OCI-LY1 (cell line): Measurements from ENCODE around the gene DNAH17.

Experiments used
- H2AFZ ChIP-seq: fragments of 200-600 bp; sonication (generic), shearing (Covaris generic); 2 replicates; pipeline ENCODE4 v1.6.0; 2014; ENCODE audit warnings: antibody characterized with exemption, mild to moderate bottlenecking, low read length
- H3F3A ChIP-seq: fragments of 200-600 bp; sonication (generic), shearing (Covaris generic); 2 replicates; pipeline ENCODE4 v1.6.0; 2014; ENCODE audit warnings: mild to moderate bottlenecking, antibody characterized with exemption, low read length, moderate library complexity; ENCODE audit not compliant: insufficient read depth
- H3K27ac ChIP-seq: fragments of 200-600 bp; sonication (generic); 2 replicates; pipeline ENCODE4 v1.5.1; 2014; ENCODE audit warnings: low read length, mixed run types, mild to moderate bottlenecking, low read depth; ENCODE audit not compliant: poor library complexity, severe bottlenecking
- H3K27me3 ChIP-seq: fragments of 200-600 bp; sonication (generic); 2 replicates; pipeline ENCODE4 v1.6.0; 2014; ENCODE audit warnings: antibody characterized with exemption, mild to moderate bottlenecking, low read length, moderate library complexity; ENCODE audit not compliant: insufficient read depth
- H3K36me3 ChIP-seq: fragments of 200-600 bp; sonication (generic); 2 replicates; pipeline ENCODE4 v1.6.1; 2014; ENCODE audit warnings: mild to moderate bottlenecking, antibody characterized with exemption, low read length, moderate library complexity, mixed read lengths; ENCODE audit not compliant: insufficient read depth
- H3K4me1 ChIP-seq: fragments of 200-600 bp; sonication (generic); 2 replicates; pipeline ENCODE4 v1.5.1; 2014; ENCODE audit warnings: mild to moderate bottlenecking, low read length, moderate library complexity; ENCODE audit not compliant: insufficient read depth, severe bottlenecking
- H3K4me2 ChIP-seq: fragments of 200-600 bp; sonication (generic), shearing (Covaris generic); 2 replicates; pipeline ENCODE4 v1.6.1; 2014; ENCODE audit warnings: low read length
- H3K4me3 ChIP-seq: fragments of 200-600 bp; sonication (generic); 2 replicates; pipeline ENCODE4 v1.5.1; 2014; ENCODE audit warnings: low read length, low read depth, mild to moderate bottlenecking, mixed read lengths; ENCODE audit not compliant: poor library complexity, severe bottlenecking
- H3K79me2 ChIP-seq: fragments of 200-600 bp; shearing (Covaris generic); 2 replicates; pipeline ENCODE4 v1.6.1; 2016; ENCODE audit warnings: mixed run types, low read length, mixed read lengths; ENCODE audit not compliant: insufficient read depth
- H3K9ac ChIP-seq: fragments of 200-600 bp; sonication (generic), shearing (Covaris generic); 2 replicates; pipeline ENCODE4 v1.6.1; 2014; ENCODE audit warnings: mild to moderate bottlenecking, low read length, mixed read lengths
- H3K9me2 ChIP-seq: fragments of 200-600 bp; sonication (generic), shearing (Covaris generic); 2 replicates; pipeline ENCODE4 v1.6.1; 2014; ENCODE audit warnings: low read depth, mild to moderate bottlenecking, low read length, mixed read lengths
- H3K9me3 ChIP-seq: fragments of 200-600 bp; shearing (Covaris generic); 2 replicates; pipeline ENCODE4 v1.6.1; 2014; ENCODE audit warnings: low read length, mixed read lengths
- H4K20me1 ChIP-seq: fragments of 200-600 bp; sonication (generic), shearing (Covaris generic); 2 replicates; pipeline ENCODE4 v1.6.0; 2016; ENCODE audit warnings: mild to moderate bottlenecking, low read length; ENCODE audit not compliant: insufficient read depth
- EZH2 ChIP-seq: fragments of 200-600 bp; sonication (generic), shearing (Covaris generic); IDR thresholded peaks from 2 replicates; pipeline ENCODE4 v1.8.0; 2017; ENCODE audit warnings: borderline replicate concordance, mixed run types, mild to moderate bottlenecking, antibody characterized with exemption, low read length, moderate library complexity, mixed read lengths
- TF ChIP-seq, protein P1 (sequence below): fragments of 200-600 bp; sonication (generic), shearing (Covaris generic); IDR thresholded peaks from 2 replicates; pipeline ENCODE4 v1.5.1; 2017; ENCODE audit warnings: mild to moderate bottlenecking, antibody characterized with exemption, low read length, moderate library complexity, mixed read lengths

DNAH17 gene

DNA sequence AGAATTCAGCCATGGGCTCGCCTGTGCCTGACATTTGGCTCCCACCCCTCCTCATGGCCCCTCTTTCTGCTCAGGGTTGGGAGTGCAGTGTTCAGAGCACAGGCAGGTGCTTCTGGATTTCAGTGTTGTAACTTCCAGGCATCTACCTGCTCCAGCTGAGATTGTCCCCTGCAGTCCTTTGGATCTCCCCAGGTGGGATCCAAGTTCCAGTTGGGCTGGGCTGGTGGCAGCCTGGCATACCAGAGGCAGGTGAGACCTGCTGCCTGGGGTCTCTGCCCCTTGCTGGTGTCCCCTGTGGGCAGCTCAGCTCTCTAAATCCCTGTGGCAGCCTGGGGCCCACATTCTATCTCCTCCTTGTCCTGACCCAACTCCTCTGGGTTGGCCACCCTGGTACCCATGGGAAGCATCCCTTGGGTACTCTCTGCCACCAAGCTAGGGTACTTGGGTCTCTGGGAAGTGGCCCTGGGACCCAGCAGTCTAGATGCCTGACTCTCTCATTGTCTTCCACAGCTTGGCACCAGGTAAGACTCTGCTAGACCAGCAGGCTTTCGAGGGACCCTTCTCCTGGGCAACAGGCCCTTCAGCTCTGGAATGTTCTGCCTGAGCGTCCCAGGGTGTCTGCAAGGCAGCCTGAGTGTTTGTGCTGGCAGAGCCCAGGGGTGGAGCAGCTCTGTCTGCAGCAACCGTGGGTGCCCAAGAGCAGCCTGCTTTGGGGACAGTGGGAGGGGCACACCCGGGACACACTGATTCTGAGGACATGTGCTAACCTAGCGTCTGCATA is 42.5 kb downstream of the DNAH17 start:
- TF ChIP-seq EZH2, result no peak
- TF ChIP-seq, protein P1, sequence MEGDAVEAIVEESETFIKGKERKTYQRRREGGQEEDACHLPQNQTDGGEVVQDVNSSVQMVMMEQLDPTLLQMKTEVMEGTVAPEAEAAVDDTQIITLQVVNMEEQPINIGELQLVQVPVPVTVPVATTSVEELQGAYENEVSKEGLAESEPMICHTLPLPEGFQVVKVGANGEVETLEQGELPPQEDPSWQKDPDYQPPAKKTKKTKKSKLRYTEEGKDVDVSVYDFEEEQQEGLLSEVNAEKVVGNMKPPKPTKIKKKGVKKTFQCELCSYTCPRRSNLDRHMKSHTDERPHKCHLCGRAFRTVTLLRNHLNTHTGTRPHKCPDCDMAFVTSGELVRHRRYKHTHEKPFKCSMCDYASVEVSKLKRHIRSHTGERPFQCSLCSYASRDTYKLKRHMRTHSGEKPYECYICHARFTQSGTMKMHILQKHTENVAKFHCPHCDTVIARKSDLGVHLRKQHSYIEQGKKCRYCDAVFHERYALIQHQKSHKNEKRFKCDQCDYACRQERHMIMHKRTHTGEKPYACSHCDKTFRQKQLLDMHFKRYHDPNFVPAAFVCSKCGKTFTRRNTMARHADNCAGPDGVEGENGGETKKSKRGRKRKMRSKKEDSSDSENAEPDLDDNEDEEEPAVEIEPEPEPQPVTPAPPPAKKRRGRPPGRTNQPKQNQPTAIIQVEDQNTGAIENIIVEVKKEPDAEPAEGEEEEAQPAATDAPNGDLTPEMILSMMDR, result no peak
- Histone ChIP-seq H3K4me3 (no peak overlapping the region), H3K79me2 (no peaks in the 10 kb centered on the region), H3F3A (no peaks in the 10 kb centered on the region), H3K9ac (no peak overlapping the region), H3K36me3 (no peaks in the 10 kb centered on the region), H3K27ac (no peak overlapping the region), H3K4me2 (no peak overlapping the region), H3K9me2 (no peaks in the 10 kb centered on the region), H4K20me1 (no peaks in the 10 kb centered on the region), H2AFZ (no peak overlapping the region), H3K9me3 (no peaks in the 10 kb centered on the region), H3K27me3 (no peaks in the 10 kb centered on the region; the same call in 1 of the 2 replicates), H3K4me1 (no peaks in the 10 kb centered on the region)

DNA sequence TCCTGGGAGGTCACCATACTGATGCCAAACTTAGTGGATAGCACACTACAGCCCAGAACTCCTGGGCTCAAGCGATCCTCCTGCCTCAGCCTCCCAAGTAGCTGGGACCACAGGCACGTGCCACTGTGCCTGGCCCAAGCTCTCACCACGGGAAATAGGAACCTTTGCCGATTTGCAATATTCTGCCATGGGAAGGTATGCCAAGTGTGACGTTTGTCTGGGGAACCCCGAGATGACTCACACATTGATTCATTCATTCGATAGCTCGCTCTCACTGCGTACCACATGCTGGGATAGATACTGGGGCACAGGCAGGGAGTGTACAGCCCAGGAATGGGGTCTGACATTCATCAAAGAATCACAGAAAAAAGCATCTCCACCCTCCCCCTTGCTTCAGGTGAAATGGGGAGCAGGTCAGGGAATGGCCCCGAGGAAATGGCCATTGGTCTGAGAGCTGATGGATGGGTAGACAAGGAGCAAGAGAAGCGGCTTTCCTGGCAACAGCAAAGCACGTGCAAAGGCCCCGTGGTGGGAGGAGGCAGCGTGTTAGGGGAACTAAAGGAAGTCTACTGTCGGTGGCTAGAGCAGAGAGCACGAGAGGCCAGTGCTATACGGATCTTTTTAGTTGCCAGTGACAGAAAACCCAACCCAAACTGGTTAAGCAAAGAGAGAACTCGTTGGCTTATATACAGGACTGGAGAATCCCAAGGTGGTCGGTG is 44.1 kb downstream of the DNAH17 start:
- Histone ChIP-seq H3K9me2 (no peaks in the 10 kb centered on the region), H3K4me2 (no peak overlapping the region), H3K4me1 (no peaks in the 10 kb centered on the region), H4K20me1 (no peaks in the 10 kb centered on the region), H3K9ac (no peak overlapping the region), H3K27me3 (no peaks in the 10 kb centered on the region; the same call in 1 of the 2 replicates), H2AFZ (no peak overlapping the region), H3K9me3 (no peaks in the 10 kb centered on the region), H3K36me3 (no peaks in the 10 kb centered on the region), H3K79me2 (no peaks in the 10 kb centered on the region), H3K27ac (no peak overlapping the region), H3F3A (no peaks in the 10 kb centered on the region), H3K4me3 (no peak overlapping the region)
- TF ChIP-seq EZH2, result no peak
- TF ChIP-seq, protein P1, result no peak

DNA sequence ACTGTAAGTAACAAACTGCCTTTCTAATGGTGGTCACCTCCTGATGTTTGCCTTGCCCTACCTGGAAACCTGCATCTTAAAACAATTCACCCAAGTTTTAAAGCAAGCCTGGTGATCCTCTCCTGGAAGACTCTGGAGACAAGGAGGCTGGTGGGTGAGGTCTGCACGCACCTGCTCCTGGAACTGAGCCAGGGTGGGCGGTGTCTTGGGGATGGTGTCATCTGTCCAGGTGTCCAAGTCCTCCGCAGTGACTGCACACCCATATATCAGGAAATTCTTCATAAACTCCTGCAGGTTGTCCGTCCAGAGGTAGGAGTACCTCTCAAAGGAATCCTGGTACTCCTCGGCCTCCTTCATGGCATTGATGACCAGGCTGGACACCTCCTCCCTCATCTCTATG is 44.9 kb downstream of the DNAH17 start:
- H3K36me3 ChIP-seq, result no peaks in the 10 kb centered on the region
- TF ChIP-seq EZH2, result no peak
- TF ChIP-seq, protein P1, result no peak

More for the DNA sequence above, 44.9 kb downstream of the DNAH17 start:
- no peak overlapping the region for H3K4me3 ChIP-seq
- no peaks in the 10 kb centered on the region for H3K4me1 ChIP-seq
- H3K27me3 ChIP-seq, result no peaks in the 10 kb centered on the region; the same call in 1 of the 2 replicates
- no peaks in the 10 kb centered on the region for H4K20me1 ChIP-seq
- H3K79me2 ChIP-seq, result no peaks in the 10 kb centered on the region
- no peaks in the 10 kb centered on the region for H3K9me3 ChIP-seq
- no peak overlapping the region for H2AFZ ChIP-seq
- no peaks in the 10 kb centered on the region for H3F3A ChIP-seq
- no peaks in the 10 kb centered on the region for H3K9me2 ChIP-seq
- no peak overlapping the region for H3K4me2 ChIP-seq
- no peak overlapping the region for H3K9ac ChIP-seq
- H3K27ac ChIP-seq, result no peak overlapping the region
